Fibroblast of lung (primary cell): Measurements from ENCODE around the gene NAA10.

Source experiments
- CTCF ChIP-seq, 2 donors: IDR thresholded peaks in 1 of 2; conservative IDR thresholded peaks in 1 of 2; 1 replicate in 1 of 2; 2 replicates in 1 of 2; pipeline ENCODE4 v1.5.1; 2011 to 2012; ENCODE audit warnings: low read length in 2 of 2, control low read depth in 1 of 2, inconsistent platforms in 1 of 2, low read depth in 1 of 2, mild to moderate bottlenecking in 1 of 2
- EZH2 ChIP-seq: IDR thresholded peaks from 2 replicates; pipeline ENCODE4 v1.5.1; 2012; ENCODE audit warnings: low read length, control low read depth, mild to moderate bottlenecking; ENCODE audit errors: missing control alignments

GRCh38 chrX:153879741-153880439 is 54.9 kb downstream of the NAA10 start:
- no peak for TF ChIP-seq EZH2
- TF ChIP-seq CTCF (conservative IDR thresholded peaks at IDR 0.05 in 1 of 2, IDR thresholded peaks at IDR 0.05 in 1 of 2; ENCODE audit: low read depth in 1 of 2, low read length in 2 of 2), result no peak
